HG02763 (cell line): ENCODE data around the gene PAX7.

Experiments
- ATAC-seq: cut with Tn5 transposase; IDR thresholded peaks from one replicate; pipeline ENCODE4 v1.9.1; 2021; ENCODE audit warnings: mild to moderate bottlenecking, moderate library complexity; ENCODE audit not compliant: unreplicated experiment

PAX7 gene

DNA sequence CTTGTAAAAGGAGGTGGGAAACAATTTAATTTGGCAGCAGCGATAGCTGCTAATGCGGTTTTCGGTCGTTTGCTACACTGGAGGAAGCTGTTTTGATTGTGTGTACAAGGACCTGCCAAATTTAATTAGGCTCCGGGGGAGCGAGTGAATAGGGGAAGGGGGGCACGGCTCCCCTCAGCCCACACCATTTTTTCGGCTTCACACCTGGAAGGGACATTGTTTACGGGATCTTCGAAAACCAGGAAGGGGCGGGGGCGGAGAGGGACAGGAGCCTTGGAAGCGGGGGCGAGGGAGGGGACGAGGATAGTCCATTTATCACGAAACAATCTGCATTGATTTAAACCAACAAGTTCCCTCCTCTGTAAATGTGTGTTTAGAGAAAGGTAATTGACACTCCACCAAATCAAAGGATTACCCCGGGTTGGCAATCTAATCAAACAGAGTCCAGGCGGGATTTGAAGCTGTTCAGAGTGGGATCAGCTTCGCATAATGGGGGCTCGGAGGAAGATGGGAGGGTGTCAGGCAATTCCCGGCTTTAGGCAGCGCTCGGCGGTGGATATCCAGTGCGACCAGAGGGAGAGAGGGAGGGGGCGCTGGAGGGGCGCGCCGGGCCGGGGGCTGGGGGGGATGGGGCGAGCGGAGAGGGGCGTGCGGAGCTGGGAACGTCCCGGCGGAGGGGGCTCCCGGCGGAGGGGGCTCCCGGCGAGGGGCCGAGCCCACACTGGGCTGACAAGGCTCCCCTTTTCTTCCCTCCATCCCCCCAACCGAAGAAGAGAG lies 9.8 kb downstream of the PAX7 start:
- no peak for ATAC-seq

DNA sequence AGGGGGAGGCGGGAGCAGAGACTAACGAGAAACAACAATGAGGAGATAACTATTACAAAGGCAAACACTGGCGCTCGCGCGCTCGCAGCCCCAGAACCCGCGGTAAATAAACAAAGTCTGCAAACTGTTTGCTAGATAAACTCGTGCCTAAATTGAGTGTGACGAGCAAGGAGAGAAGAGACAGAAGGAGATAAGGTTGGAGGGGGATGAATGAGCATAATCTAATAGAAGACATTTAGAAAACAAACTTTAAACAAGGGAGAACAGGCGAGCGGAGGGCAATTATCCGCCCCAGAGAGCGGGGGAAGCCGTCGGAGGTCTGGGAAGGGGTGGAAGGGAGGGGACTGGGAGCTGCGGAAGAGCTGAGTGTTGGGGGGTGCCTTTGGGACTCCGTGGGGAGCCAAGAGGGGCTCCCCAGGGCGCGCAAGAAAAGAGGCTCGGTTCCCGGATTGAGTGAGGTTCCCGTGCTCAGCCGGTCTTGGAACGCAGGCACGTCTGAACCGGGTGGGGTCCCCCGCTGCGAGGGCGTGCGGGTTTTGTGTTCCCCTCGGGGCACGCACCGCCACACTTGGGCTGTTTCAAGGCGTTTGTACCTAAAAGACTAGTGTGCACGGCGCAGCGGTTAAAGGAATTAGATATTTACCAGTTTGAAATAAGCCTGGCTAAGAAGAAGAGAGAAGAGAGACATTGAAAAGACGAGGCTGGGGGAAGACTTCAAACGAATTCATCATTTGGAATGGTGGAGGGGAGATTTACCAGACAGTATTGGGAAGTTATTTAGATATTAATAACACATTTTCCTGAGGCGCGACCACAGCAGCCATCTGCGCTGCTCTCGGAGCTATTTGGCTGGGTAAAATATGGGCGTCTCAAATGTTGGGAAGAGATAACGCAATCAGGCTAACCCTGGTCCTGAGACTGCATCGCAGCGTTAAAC lies 10.6 kb downstream of the PAX7 start:
- ATAC-seq, result no peak

DNA sequence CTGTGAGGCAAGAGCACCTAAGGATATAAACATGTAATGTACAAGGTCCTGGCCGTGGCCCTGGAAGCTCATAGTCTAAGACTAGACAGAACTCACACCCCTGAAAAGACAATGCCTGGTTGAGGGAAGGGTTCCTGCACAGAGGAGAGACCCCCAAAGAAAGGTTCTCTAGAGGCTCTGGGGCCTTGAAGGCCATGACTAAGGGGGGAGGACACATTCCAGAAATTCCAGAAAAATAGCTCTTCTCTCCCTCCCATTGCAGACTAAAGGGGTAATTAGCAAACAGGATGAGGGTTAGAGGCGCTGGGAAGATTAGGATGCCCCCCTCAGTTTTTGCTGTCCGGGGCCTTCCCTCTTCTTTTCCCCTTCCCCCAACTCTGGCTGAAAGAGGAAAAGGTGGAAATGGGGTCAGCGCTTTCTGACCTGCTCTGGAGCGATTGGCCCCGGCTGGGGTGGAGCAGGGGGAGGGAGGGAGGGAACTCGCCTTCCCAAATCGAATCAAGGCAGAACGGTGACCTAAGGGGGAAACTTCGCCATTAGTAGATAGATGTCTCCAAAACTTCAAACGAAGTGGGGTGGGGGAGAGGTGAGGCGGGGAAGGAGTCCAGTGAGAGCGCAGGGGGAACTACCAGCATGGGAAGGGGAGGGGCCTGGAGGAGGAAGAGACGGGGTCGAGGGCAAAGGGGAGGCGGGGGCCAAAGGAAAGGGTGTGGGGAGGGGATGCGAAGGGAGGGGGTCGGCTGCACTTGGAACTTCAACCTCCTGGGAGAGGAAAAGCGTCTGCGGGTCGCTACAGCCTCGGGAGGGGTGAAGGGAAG lies 11.8 kb downstream of the PAX7 start:
- no peak for ATAC-seq

DNA sequence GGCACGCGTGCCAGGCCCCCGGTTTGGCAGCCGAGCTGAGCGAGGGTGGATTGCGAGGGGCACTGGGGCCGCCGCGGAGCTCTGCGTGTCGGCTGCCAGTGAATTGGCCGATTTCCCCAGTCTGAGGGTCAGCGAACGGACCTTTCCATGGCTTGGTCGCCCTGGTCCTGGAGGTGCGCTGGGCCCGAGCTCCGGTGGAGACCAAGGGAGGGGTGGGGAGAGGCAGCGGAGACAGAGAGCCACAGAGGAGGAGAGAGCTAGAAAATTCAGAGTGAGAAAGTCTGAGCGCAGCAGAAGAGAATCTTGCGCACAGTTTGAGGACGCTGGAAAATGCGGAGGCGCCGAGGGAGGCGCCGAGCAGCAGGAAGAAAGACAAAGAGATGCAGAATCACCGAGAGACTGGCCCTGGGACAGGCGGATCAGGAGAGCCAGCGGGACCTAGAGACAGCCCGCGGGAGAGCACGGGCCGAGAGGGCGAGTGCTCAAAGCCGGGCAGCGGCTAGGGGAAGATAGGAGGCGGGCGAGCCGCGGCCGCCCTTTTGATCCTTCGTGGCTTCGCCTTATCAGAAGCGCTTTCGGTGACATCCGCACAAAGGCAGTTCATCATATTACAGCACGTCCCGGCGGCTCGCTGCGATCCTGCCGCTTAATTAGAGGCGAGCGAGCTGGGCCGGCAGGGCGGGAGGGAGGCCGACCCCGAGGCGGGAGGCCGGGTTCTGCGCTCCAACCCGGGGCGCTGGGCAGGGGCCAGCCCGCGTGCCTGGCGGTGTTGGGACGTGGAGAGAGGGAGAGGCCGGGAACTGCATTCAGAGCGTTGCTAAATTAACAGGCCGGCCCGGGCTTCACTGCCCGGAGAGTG lies 12.7 kb downstream of the PAX7 start:
- no peak for ATAC-seq

DNA sequence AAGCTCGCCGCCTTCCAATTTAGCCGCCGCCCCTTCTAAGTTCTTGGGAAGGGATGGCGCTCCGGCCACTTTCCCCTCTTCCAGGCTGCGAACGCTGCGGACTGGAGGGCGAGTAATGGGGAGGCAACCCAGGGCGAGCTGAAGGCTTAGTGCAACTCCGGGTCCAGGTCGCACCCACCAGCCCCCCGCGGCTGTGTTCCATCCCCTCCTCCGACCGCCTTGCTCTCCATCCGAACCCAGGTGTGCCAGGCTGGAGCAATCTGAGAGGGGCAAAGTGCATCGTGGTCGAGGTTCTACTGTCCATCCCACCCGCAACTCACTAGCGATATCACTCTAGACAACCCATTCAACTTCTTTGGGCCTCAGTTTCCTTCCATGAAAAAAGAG lies 13.4 kb downstream of the PAX7 start:
- ATAC-seq, result no peak

DNA sequence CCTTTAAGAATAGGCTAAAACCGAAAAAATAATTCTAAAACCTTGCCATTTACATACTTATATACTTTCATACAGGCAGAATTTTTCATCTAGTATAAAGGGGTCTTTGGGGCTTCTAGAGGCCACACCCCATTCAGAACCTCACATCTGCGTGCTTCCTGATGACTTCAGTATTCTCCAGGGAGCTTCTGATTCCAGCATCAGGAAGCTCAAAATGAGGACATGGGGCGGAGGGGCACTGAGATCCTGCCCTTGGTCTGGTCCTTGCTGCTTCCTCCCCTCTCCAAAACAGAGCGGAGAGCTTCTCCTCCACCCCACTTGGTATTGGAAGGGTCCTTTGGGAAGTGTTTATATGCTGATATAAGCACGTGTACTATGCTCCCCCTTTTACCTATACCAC lies 13.8 kb downstream of the PAX7 start:
- no peak for ATAC-seq

DNA sequence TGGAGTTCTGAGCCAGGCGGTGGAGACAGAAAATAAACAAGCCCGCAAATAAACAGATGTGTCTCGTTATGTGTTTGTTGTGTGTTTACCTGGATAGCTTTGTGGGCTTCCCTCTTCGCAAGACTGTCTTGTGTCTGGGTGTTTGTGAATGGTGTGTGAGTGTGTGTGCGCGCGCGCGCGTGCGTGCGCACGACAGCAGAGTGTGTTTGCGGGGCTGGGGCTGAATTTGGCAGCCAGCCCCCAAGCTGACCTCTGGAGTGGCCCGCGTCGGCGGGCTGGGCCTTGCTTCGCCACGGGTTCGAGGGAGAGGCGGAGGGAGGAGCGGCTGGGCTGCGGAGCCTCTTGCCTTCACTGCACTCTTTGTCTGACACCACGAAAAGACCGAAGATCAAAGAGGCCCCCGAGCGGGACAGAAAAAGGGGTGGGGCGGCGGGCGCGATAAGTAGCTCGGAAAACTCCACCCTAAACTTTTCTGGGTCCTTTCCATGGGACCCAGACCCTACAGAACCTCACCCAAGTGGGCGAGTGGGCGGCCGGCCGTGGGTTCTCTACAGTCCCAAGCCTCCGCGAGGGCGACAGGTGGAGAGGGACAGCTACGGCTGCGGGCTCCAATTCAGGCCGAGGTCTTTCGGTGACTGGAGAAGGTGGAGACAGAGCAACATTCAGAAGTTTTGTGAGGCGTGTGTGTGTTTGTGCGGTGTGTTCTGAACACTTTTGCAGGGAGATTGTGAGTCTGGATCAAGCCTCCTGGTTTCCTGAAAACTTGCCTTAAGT lies 14.5 kb downstream of the PAX7 start:
- no peak for ATAC-seq

DNA sequence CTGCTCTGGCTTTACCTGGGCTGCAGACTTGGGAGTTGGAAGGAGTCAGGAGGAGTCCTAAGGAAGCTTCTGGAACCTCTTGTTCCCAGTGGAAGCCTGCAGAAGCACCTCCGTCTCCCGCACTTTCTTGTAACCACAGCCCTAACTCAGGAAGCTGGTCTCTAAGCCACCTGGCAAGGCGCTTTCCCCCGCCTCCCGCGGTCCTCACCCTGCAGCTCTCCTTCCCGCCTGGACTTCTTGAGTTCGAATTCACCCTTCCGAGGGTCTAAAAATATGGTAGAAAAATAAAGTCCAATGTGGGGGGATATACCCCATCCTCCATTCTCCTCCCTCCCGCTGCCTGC lies 15.1 kb downstream of the PAX7 start:
- no peak for ATAC-seq

DNA sequence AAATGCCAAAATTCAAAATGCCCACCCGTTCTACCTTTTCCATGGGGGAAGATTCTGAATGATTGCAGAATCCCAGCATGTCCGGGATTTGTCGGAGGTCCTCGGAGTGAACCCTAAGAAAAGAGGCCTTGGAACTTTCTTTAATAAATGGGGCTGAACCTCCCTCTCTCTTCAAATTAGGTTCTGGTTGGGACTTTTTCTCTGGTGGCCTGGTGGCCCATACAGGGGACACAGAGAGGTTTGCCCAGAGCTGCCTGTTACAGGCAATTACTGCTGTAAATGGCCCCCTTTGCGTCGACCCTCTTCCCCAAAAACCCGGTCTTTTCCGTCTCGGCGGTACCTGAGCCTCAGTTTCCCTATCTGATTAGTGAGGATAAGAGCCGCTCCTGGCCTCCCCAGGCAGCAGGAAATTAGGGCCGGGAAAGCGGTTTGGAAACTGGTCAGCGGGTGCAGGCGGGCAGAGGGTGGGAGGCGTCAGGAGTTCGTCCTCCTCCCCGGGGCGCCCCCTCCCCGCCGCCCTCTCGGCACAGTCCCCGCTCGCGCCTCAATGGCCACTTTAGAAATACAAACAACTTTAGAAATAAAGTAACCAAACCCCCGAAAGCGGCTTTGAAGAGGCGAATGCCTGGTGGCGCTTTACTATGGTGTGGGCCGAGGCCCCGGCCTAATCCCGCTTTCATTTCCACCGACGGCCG lies 15.6 kb downstream of the PAX7 start:
- no peak for ATAC-seq

DNA sequence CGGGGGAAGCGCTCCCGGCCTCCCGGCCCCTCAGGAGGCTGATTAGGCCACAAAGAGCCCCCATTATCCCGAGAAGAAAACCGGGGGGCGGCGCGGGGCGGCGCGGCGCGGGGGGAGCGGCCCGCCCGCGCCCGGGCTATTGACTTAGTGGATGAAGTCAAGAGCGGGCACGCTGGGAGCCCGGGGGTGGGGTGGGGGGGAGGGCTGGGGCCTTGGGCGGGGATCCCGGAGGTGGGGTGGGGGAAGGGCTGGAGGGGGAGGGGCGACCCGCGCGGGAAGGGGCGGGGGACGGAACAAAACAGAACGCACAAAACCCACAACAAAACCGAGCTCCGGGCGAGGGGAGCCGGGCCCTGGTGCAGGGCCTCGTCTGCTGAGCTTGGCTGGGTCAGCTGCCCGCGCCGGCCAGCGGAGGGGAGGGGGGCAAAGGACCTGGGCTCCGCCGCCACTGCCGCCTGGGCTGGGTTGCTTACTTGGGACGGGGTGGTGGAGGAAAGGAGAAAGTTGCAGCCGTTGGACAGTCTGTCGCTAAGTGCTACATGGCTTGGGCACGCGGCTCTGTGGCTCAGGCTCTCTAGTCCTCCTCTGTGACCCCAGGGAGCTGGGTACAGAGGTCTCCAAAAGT lies 16.3 kb downstream of the PAX7 start:
- no peak for ATAC-seq

DNA sequence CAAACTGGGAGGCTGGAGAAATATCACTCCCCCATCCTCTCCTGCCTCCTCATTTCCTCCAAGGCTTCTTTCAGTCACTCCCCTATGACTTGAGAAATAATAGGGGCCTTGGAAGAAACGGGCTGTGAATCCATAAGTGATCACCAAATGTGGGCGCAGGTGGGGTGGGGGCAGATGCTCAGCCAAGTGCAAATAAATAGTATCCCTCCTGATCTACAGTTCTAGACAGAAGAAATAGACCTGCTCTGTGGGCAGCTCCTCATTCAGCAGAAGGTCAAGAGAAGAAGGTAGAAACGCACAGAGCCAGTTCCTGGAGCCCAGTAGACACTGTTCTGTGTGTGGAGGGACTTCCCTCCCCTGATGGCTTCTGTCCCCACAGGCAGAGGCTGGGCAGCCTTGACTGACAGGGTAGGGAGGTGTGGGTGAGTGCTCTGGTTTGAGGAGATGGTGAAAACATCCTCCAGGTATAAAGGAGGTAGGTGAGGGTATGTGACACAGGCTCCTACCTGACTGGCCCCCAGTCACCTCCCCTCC lies 17.1 kb downstream of the PAX7 start:
- no peak for ATAC-seq

DNA sequence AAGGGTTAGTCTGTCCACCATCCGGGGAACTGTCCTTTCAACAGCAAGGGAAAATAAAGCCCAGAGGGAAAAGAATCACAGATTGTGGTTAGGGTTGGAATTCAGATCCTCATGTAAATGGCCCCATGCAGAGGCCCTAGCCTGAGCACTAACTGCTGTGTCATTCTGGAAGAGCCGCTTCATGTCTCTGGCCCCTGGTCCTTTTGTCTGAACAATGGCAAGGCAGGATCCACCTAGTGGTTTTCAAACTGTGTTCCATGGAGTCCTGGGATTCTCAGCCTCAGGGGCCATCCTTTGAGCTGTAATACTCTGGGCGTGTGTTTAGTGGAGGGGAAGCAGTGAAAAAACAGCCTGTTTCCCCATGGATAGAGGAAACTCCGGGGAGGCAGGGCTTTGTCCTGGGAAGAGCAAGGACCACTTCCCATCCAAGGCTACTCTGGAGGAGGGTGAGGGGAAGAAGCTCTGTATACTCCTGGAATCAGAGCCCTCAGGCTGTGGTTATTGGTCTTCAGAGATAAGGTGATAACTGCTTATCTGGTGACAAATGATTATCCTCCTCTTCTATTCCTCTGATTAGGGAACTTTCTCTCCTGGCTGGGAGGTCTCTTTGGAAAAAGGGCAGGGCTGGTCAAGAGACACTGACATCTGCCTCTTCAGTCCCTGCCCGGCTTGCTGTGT lies 19.2 kb downstream of the PAX7 start:
- ATAC-seq, result no peak

DNA sequence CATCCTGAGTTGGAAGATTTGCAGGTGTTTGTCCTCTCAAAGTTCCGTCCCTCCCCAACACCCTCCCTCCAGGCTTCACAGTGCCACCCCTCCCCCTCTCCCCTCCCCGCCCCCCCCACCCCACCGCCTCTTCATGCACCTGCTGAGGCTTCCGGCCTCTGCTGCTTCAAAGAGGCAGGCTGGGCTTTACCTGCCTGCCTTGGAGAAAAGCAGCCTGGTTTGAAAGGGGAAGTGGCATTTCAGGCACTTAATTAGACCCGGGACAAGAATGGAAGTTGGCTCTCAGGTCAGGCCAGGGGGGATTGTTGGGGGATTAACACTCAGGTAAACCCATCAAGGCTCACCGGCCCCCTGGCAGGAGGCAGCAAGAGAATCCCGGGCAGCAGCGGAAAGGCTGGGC lies 21.1 kb downstream of the PAX7 start:
- no peak for ATAC-seq

DNA sequence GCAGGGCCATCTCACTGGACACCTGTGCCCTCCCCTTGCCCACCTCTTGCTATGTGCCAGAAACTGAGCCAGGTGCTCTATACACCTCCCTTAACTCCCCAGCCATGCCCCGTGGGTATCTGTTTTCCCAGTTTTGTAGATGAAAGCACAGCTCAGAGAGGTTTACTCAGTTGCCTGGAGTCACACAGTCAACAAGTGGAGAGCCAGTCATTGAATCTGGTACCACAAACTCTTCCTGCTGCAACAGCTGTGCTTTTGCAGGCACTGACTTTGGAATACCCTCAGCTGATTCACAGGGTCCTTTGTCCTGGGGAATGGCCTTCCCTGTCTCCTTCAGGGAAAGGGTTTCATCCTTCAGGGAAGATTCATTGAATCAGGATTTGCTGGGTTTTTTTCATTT lies 22.1 kb downstream of the PAX7 start:
- ATAC-seq, result no peak

DNA sequence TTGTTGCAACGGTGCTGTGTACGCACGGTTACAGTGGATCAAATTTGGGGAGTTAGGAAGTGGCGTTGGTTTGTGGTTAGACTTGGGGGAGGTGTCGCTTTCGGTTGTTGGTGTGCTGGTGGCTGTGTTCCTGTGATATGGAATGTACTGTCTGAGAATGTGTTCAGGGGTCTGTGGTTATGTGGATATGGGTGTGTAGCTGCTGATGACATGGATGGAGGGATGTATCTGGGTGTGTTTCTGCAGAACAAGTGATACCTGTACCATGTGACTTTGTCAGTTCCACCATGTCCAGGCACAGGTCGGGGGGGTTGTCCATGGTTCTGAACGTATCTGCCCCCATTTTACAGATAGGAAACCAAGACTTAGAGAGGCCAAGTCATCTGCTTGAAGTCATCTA lies 22.7 kb downstream of the PAX7 start:
- no peak for ATAC-seq

DNA sequence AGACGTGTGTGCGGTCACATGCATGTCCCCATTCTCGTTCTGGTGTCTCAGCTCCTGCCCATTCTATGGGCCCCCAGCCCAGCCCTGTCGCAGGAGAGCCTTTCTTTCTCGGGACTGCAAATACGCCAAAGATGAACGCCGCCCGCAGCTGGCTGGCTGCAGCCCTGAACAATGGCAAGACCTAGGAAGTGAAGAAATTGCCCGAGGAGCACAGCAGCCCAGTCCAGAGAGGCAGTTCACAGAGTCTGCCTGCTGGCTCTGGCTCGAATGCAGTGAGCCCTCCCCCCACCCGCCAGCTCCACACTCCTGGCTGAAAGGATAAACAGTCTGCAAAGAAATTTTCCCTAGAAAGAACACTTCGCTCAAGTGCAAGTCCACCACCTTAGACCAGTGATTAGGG lies 23.3 kb downstream of the PAX7 start:
- no peak for ATAC-seq

DNA sequence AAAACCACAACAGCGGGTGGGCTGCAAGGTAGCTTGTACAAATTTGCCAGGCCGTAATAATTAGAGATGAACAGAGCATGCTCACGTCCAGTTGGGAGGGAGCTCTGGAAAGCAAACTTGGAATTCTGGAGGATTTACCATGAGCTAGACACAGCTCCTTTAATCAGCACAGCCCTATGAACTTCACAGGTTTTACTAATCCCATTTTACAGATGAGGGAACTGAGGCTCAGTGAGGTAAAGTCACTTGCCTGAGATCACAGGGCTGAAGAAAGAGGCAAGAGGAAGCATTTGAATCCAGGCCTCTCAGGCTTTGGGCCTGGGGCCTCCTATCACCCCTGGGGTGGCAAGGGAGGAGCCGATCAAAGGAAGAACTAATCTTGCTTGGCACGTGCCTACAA lies 24.0 kb downstream of the PAX7 start:
- no peak for ATAC-seq
